Gastroesophageal sphincter (tissue), 4 donors: Measurements from ENCODE around the gene IL3. TPM values are rescaled to one million over a fixed set of nuclear protein-coding genes. Genes with fewer than 3 reads are reported as not detected.

Experiments
- ATAC-seq: fragments of 150-250 bp; one replicate; pipeline ENCODE4 v1.9.1; 2016; ENCODE audit warnings: mild to moderate bottlenecking, moderate library complexity
- H3K27ac ChIP-seq, 4 donors: fragments of 200-600 bp; sonication (generic) in 3 of 4; 1 replicate in 3 of 4; 2 replicates in 1 of 4; pipeline ENCODE4 v1.5.1; 2016 to 2019
- H3K27me3 ChIP-seq: fragments of 200-600 bp; sonication (generic); one replicate; pipeline ENCODE4 v1.5.1; 2019
- H3K36me3 ChIP-seq, 2 donors: fragments of 200-600 bp; sonication (generic); one replicate each; pipeline ENCODE4 v1.5.1; 2019; ENCODE audit warnings: control low read depth in 1 of 2
- H3K4me1 ChIP-seq, 3 donors: fragments of 200-600 bp; sonication (generic); 1 replicate in 2 of 3; 2 replicates in 1 of 3; pipeline ENCODE4 v1.5.1; 2016 to 2019; ENCODE audit warnings: control low read depth in 2 of 3
- H3K4me3 ChIP-seq, 2 donors: fragments of 200-600 bp; sonication (generic); one replicate each; pipeline ENCODE4 v1.5.1; 2019; ENCODE audit warnings: mild to moderate bottlenecking in 1 of 2, moderate library complexity in 1 of 2
- H3K9me3 ChIP-seq, 3 donors: fragments of 200-600 bp; sonication (generic); one replicate each; pipeline ENCODE4 v1.5.1; 2017 to 2019; ENCODE audit warnings: control low read depth in 2 of 3
- EP300 ChIP-seq: sonication (generic); formaldehyde crosslinking; IDR thresholded peaks from one replicate; pipeline ENCODE4 v1.6.1; 2017; ENCODE audit warnings: antibody characterized with exemption, mild to moderate bottlenecking
- POLR2A ChIP-seq, 2 donors: fragments of 450-650 bp; IDR thresholded peaks; one replicate each; pipeline ENCODE4 v1.6.1; 2017; ENCODE audit warnings: antibody characterized with exemption in 2 of 2, mild to moderate bottlenecking in 2 of 2, moderate library complexity in 1 of 2
- POLR2AphosphoS5 ChIP-seq: sonication (generic); formaldehyde crosslinking; IDR thresholded peaks from one replicate; pipeline ENCODE4 v1.6.1; 2017; ENCODE audit warnings: antibody characterized with exemption
- WGBS, 2 donors: methylation state at CpG; one replicate each; pipeline ENCODE4 v1.1.5; 2018; ENCODE audit warnings: low coverage in 1 of 2; 5-methylcytosine and 5-hydroxymethylcytosine counted together
- total RNA-seq, 4 donors: library from RNA; depleted of rRNA; stranded (reverse); fragments of >200 nt; gene quantifications; one replicate each; pipeline ENCODE4 v1.1.0, GENCODE V29; 2016
- TF ChIP-seq, protein P1 (sequence below), 4 experiments: fragments of 200-600 bp in 2 of 4; fragments of 450-650 bp in 2 of 4; sonication (generic) in 1 of 4; IDR thresholded peaks; one replicate each; pipeline ENCODE4 v1.5.1; 2017 to 2019; ENCODE audit warnings: antibody characterized with exemption in 4 of 4, mild to moderate bottlenecking in 2 of 4, moderate library complexity in 2 of 4

IL3 gene
- total RNA-seq, 4 donors from 2014 or later: not detected

DNA sequence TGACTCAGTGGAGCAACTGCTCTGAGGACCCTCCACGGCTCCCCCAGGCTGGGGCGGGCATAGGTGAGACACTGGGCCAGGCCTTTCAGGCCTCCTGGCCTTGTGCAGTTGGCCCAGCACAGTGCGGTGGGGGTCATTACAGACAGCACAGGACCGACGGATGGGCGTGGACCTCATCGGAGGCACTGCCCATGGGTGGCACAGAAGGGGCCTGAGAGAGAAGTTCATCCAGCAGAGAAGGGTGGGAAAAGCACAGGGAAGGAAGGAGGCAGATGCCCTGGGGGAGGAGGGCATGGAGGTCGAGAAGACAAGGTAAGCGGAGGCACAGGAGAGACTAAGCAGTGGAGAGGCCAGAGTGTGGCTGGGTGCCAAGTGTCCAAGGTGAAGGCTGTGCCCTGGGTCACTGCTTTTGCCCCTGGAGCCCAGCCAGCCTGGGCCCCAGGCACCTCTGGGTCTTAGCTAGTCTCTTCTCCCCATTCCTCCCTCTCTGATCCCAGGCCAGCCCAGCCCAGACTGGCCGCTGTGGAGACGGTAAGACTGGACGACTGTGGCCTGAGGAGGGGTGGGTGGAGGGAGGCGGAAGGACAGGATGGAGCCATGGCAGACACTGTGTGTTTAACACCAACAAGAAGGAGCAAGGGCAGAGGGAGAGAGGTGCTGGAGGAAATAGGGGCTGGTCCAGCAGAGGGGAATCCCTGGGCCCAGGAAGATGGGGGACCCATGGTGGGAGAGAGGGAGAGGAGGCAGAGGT lies 5.7 kb downstream of the IL3 start:
- Histone ChIP-seq H3K27me3 (no peaks in the 10 kb centered on the region), H3K27ac (no peak overlapping the region), H3K4me3 (no peak overlapping the region), H3K36me3 (no peaks in the 10 kb centered on the region), H3K4me1 (no peaks in the 10 kb centered on the region), H3K9me3 (no peaks in the 10 kb centered on the region)
- TF ChIP-seq POLR2A (IDR thresholded peaks at IDR 0.05): no peak
- TF ChIP-seq, protein P1, sequence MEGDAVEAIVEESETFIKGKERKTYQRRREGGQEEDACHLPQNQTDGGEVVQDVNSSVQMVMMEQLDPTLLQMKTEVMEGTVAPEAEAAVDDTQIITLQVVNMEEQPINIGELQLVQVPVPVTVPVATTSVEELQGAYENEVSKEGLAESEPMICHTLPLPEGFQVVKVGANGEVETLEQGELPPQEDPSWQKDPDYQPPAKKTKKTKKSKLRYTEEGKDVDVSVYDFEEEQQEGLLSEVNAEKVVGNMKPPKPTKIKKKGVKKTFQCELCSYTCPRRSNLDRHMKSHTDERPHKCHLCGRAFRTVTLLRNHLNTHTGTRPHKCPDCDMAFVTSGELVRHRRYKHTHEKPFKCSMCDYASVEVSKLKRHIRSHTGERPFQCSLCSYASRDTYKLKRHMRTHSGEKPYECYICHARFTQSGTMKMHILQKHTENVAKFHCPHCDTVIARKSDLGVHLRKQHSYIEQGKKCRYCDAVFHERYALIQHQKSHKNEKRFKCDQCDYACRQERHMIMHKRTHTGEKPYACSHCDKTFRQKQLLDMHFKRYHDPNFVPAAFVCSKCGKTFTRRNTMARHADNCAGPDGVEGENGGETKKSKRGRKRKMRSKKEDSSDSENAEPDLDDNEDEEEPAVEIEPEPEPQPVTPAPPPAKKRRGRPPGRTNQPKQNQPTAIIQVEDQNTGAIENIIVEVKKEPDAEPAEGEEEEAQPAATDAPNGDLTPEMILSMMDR (IDR thresholded peaks at IDR 0.05): no peak
- no peak for TF ChIP-seq EP300
- TF ChIP-seq POLR2AphosphoS5: no peak
- WGBS, 2 donors: 90 to 100% methylated on average over 1 to 4 of the region's 13 CpGs
- ATAC-seq: no peak

DNA sequence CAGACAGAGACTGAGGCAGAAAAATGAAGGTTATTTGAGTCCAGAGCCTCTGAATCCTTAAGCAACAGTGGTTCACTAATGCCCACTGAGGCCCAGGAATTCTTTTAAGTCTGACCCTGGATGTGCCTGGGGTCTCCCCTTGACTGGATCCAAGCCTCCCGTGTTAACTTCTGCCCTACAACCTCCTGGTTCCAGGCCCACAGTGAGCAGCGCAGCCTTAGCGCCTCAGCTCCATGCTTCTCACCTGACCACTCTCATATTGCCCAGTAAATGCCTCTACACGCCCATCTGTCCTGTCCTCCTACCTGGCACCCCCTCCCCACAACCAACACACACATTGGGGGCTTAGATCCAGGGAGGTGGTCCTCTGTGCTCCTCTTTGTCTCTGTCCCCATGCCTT lies 6.4 kb downstream of the IL3 start:
- ATAC-seq: no peak
- Histone ChIP-seq H3K36me3 (no peaks in the 10 kb centered on the region), H3K9me3 (no peaks in the 10 kb centered on the region), H3K27ac (no peak overlapping the region), H3K4me1 (no peaks in the 10 kb centered on the region), H3K4me3 (no peak overlapping the region), H3K27me3 (no peaks in the 10 kb centered on the region)
- WGBS, 2 donors: 92 to 100% methylated on average over 3 of the region's 4 CpGs
- no peak for TF ChIP-seq EP300
- TF ChIP-seq, protein P1 (IDR thresholded peaks at IDR 0.05): no peak
- no peak for TF ChIP-seq POLR2A (IDR thresholded peaks at IDR 0.05)
- no peak for TF ChIP-seq POLR2AphosphoS5

DNA sequence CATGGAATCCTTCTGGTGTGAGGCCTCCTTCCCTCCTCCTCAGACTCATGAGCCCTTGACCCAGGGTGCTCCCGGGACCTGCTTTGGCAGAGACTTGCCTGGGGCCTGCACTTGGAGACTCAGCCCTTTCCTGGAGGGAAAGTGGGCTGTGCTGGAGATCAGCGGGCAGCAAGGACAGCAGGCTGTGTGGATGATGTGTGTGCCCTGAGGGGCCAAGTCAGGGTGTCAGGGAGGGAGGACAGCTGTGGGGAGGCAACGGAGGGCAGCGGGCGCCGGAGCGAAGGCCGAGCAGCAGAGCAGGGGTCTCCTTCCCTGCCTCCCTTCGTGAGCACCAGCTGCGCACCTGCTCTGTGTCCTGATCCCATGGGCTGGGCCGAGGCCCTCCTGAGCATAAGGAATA lies 7.0 kb downstream of the IL3 start:
- Histone ChIP-seq H3K36me3 (no peaks in the 10 kb centered on the region), H3K9me3 (no peaks in the 10 kb centered on the region), H3K27ac (no peak overlapping the region), H3K4me1 (no peaks in the 10 kb centered on the region), H3K4me3 (no peak overlapping the region), H3K27me3 (no peaks in the 10 kb centered on the region)
- no peak for ATAC-seq
- no CpG with 5 or more reads among the region's 11 CpGs for WGBS, 2 donors
- TF ChIP-seq, protein P1 (IDR thresholded peaks at IDR 0.05): no peak
- TF ChIP-seq EP300: no peak
- TF ChIP-seq POLR2A (IDR thresholded peaks at IDR 0.05): no peak
- no peak for TF ChIP-seq POLR2AphosphoS5

DNA sequence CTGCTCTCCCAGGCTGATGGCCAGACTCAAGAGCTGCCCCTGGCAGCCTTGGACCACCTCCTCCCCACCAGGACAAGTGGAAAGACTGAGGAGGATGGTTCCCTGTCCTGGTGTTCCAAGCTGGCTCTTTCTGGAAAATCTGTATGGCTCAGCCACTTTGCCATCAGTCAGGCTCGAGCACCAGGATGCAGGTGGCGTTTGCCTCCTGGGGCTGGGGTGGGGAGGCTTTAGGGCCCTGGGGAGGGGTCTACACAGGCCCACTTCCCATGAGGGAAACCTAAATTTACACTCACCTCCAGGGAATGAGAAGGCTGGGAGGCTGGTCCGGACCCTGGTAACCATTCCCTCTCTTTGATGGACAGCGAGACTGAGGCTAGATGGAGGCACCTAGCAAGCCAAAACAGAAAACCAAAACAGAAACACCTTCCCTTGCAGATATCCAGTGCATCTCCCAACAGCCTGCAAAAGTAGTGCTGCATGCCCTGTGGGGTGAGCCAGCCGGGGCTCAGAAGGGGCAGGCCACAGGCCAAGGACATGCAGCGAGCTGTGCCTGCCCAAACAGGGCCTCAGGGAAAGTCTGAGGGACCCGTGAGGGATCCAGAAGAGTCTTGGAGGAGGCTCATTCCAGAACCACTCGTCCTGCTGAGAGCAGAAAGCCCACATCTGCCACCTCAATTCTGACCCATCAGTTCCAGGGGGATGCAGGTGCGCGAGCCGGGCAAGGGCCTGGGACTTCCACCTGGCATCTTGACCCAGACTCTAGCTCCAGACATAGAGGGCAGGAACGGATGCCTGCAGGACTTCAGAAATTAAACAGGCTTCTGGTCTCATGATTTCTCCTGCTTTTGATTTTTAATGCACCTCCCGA lies 7.7 kb downstream of the IL3 start:
- TF ChIP-seq POLR2AphosphoS5 (no peak), POLR2A (IDR thresholded peaks at IDR 0.05) (no peak), EP300 (no peak)
- TF ChIP-seq, protein P1 (IDR thresholded peaks at IDR 0.05): no peak
- no peaks in the 10 kb centered on the region for H3K27me3 ChIP-seq
- H3K9me3 ChIP-seq: no peaks in the 10 kb centered on the region
- no peaks in the 10 kb centered on the region for H3K36me3 ChIP-seq
- WGBS, 2 donors: 82 to 87% methylated on average over 2 to 3 of the region's 13 CpGs
- no peak overlapping the region for H3K4me3 ChIP-seq
- no peaks in the 10 kb centered on the region for H3K4me1 ChIP-seq
- H3K27ac ChIP-seq: no peak overlapping the region
- no peak for ATAC-seq
